IPS DF 19.7 (cell line): ENCODE data around the gene CDCA4.
"Not testable (repeated sequence)": the region's sequence is repeated elsewhere in the genome, so short reads cannot be mapped to it uniquely, and the experiment has no call there.

Source experiments
- DNase-seq: peaks from one replicate; pipeline ENCODE4 v3.0.0-alpha.2; 2013; ENCODE audit warnings: low read depth, low spot score

CDCA4 gene

GRCh38 chr14:105020815-105021655, at the start of gene CDCA4:
Gene CDCA4, minus strand, starts transcription at chr14:105021083. Its CDS starts 9,154 bp downstream, at chr14:105011929.
- no peak for DNase-seq

GRCh38 chr14:105069871-105070759, 49.2 kb upstream of the CDCA4 start:
- no peak for DNase-seq

- no peak for DNase-seq
Measured at GRCh38 chr14:105069522-105069870, 48.6 kb upstream of the CDCA4 start.

GRCh38 chr14:105068818-105069217, 47.9 kb upstream of the CDCA4 start:
- no peak for DNase-seq

- no peak for DNase-seq
Measured at GRCh38 chr14:105067969-105068301, 47.1 kb upstream of the CDCA4 start.

- DNase-seq = no peak
Measured at GRCh38 chr14:105067140-105067968, 46.5 kb upstream of the CDCA4 start.

- no peak for DNase-seq
Measured at GRCh38 chr14:105066240-105067071, 45.6 kb upstream of the CDCA4 start.

GRCh38 chr14:105065280-105066228, 44.7 kb upstream of the CDCA4 start, which contains the start of gene GPR132:
Gene GPR132, minus strand, starts transcription at chr14:105065430. Its CDS starts 10,010 bp downstream, at chr14:105055420.
- no peak for DNase-seq

GRCh38 chr14:105064721-105065143, 43.8 kb upstream of the CDCA4 start:
- no peak for DNase-seq

- DNase-seq = no peak
Measured at GRCh38 chr14:105064001-105064400, 43.1 kb upstream of the CDCA4 start.

- DNase-seq = not testable (repeated sequence)
Measured at GRCh38 chr14:105063506-105063905, 42.6 kb upstream of the CDCA4 start.

- DNase-seq = no peak
Measured at GRCh38 chr14:105063056-105063455, 42.2 kb upstream of the CDCA4 start.

- no peak for DNase-seq
Measured at GRCh38 chr14:105062048-105062433, 41.2 kb upstream of the CDCA4 start.

- DNase-seq = no peak
Measured at GRCh38 chr14:105061428-105062047, 40.7 kb upstream of the CDCA4 start.

GRCh38 chr14:105060751-105061427, 40.0 kb upstream of the CDCA4 start:
- DNase-seq = no peak

- DNase-seq = no peak
Measured at GRCh38 chr14:105059925-105060565, 39.2 kb upstream of the CDCA4 start.

- no peak for DNase-seq
Measured at GRCh38 chr14:105059035-105059924, 38.4 kb upstream of the CDCA4 start.
